Immature natural killer cell (primary cell): ENCODE results near the gene ZXDC. TPM values are rescaled to one million over a fixed set of nuclear protein-coding genes. Genes with fewer than 3 reads are reported as not detected.

ENCODE experiments used
- DNase-seq, 3 donors: peaks; one replicate each; pipeline ENCODE4 v3.0.0; 2022; ENCODE audit warnings: mixed read lengths in 1 of 3
- H3K27ac Mint-ChIP-seq, 6 donors: one replicate each; pipeline ENCODE4 v1.8.0; 2020; ENCODE audit warnings: mixed read lengths in 6 of 6, mild to moderate bottlenecking in 5 of 6, inconsistent platforms in 4 of 6, moderate library complexity in 3 of 6
- H3K27me3 Mint-ChIP-seq, 3 donors: one replicate each; pipeline ENCODE4 v1.8.0; 2020 to 2021; ENCODE audit warnings: low read depth in 3 of 3, mild to moderate bottlenecking in 3 of 3, mixed read lengths in 3 of 3, moderate library complexity in 3 of 3, inconsistent platforms in 1 of 3
- H3K36me3 Mint-ChIP-seq, 3 donors: one replicate each; pipeline ENCODE4 v1.8.0; 2020; ENCODE audit warnings: mixed read lengths in 3 of 3, inconsistent platforms in 2 of 3, mild to moderate bottlenecking in 2 of 3
- H3K4me1 Mint-ChIP-seq, 2 donors: one replicate each; pipeline ENCODE4 v1.8.0; 2020; ENCODE audit warnings: inconsistent platforms in 2 of 2, mild to moderate bottlenecking in 2 of 2, mixed read lengths in 2 of 2, moderate library complexity in 1 of 2
- H3K4me3 Mint-ChIP-seq, 5 donors: one replicate each; pipeline ENCODE4 v1.8.0; 2020; ENCODE audit warnings: mild to moderate bottlenecking in 5 of 5, mixed read lengths in 5 of 5, inconsistent platforms in 3 of 5, moderate library complexity in 3 of 5
- H3K9me3 Mint-ChIP-seq, 6 donors: one replicate each; pipeline ENCODE4 v1.8.0; 2020; ENCODE audit warnings: mild to moderate bottlenecking in 6 of 6, mixed read lengths in 6 of 6, inconsistent platforms in 4 of 6, moderate library complexity in 3 of 6
- polyA plus RNA-seq, 3 donors: library from polyadenylated mRNA; unstranded; fragments of 300-500 nt; fragmentation: Illumina TruSeq; gene quantifications; one replicate each; pipeline ENCODE4 v1.2.3, GENCODE V29; 2021

ZXDC gene
- polyA plus RNA-seq, 3 donors from 2014 or later = 9.6 to 17.2 (median 11.8) TPM

- Mint-ChIP-seq H3K27me3 (peaks cover 5 to 9% (median 7%) of the 10 kb centered on the region in 3 donors), H3K27ac (no peak within 1 kb of the TSS), H3K36me3 (no peaks in the 10 kb centered on the region), H3K4me1 (peaks cover 0 to 2% of the 10 kb centered on the region in 2 donors), H3K4me3 (no peak within 1 kb of the TSS), H3K9me3 (no peaks in the 10 kb centered on the region)
- DNase-seq = no peak
Observed at GRCh38 chr3:126394179-126394976, 81.3 kb downstream of the ZXDC start, which contains the start of gene CFAP100. Gene CFAP100, plus strand, starts transcription at chr3:126394909. Its CDS starts 1,092 bp downstream, at chr3:126396001.

- DNase-seq = no peak
- Mint-ChIP-seq H3K4me1 (peaks cover 0 to 2% of the 10 kb centered on the region in 2 donors), H3K36me3 (no peaks in the 10 kb centered on the region), H3K27me3 (peaks cover 5 to 10% (median 9%) of the 10 kb centered on the region in 3 donors), H3K4me3 (no peak overlapping the region), H3K27ac (no peak overlapping the region), H3K9me3 (no peaks in the 10 kb centered on the region)
Observed at GRCh38 chr3:126393563-126393962, 82.1 kb downstream of the ZXDC start.

DNA sequence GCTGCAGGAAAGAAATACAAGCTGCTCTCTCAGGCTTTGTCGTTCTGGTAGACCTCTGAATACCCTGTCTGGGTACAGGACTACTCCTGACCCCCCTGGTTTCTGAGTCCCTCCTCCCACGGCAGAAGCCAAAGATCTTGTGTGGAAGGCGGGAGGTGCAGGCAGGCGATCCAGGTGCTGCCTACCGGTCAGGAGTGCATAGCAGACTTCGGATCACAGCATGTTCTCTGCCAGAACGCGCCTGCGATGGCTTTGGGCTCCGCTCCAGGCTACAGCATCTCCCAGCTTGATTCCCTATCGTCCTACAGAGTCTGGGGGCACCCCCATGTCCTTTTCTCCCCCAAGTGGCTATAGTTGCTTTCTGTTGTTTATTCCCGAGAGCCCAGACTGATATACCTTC lies 83.4 kb downstream of the ZXDC start:
- no peak for DNase-seq
- H3K9me3 Mint-ChIP-seq = no peaks in the 10 kb centered on the region
- peaks cover 9 to 11% (median 11%) of the 10 kb centered on the region in 3 donors for H3K27me3 Mint-ChIP-seq
- no peaks in the 10 kb centered on the region for H3K36me3 Mint-ChIP-seq
- H3K4me3 Mint-ChIP-seq = no peak overlapping the region
- H3K27ac Mint-ChIP-seq = no peak overlapping the region
- peaks cover 0 to 2% of the 10 kb centered on the region in 2 donors for H3K4me1 Mint-ChIP-seq

DNA sequence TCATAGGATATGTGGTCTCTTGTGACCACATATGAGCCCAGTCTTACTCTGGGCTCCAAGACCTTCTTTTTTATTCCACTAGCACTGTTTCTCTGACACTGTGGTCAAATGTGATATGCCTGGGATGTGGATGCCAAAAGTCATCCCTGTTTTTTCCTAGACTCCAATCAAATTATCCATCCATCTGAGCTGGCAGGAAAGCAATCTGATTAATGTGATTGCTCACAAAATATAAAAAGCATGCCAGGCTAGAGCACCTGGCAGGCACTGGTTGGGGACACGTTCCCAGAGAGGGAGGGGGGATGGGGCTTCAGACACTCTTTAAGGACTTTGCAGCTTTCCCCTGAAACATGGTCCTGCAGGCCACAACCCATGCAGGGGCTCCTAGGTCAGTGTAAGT lies 84.1 kb downstream of the ZXDC start:
- DNase-seq = no peak
- H3K9me3 Mint-ChIP-seq = no peaks in the 10 kb centered on the region

GRCh38 chr3:126390751-126391150 lies 84.9 kb downstream of the ZXDC start:
- Mint-ChIP-seq H3K27ac (peak overlapping the region in 1 of 6 donors; percentile 25), H3K36me3 (no peaks in the 10 kb centered on the region), H3K27me3 (peaks cover 6 to 11% (median 11%) of the 10 kb centered on the region in 3 donors), H3K9me3 (no peaks in the 10 kb centered on the region), H3K4me3 (no peak overlapping the region), H3K4me1 (peaks cover 0 to 2% of the 10 kb centered on the region in 2 donors)
- DNase-seq = no peak

More for the DNA sequence above, 84.1 kb downstream of the ZXDC start:
- Mint-ChIP-seq H3K27ac (no peak overlapping the region), H3K4me3 (no peak overlapping the region), H3K27me3 (peaks cover 9 to 11% (median 11%) of the 10 kb centered on the region in 3 donors), H3K36me3 (no peaks in the 10 kb centered on the region), H3K4me1 (peaks cover 0 to 2% of the 10 kb centered on the region in 2 donors)

DNA sequence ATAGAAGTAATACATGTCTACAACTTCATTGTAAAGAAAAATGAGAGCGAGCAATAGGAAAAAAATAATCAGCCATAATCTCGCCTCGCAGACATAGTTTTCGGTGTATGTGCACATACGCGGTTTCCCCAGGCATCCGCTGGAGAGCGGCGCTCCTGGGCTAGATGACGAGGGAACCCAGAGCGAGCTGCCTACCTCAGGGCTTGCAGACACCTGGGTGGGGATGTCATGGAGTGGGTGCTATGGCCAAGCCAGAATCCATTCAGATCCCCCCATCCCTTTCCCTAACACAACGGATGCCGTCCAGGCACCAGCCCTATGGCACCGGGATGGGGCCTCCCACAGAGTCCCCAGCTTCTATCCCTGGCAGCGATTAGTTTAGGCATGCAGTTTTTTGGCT lies 85.5 kb downstream of the ZXDC start:
- no peaks in the 10 kb centered on the region for H3K36me3 Mint-ChIP-seq
- peaks cover 0 to 2% of the 10 kb centered on the region in 2 donors for H3K4me1 Mint-ChIP-seq
- no peak for DNase-seq
- no peak overlapping the region for H3K27ac Mint-ChIP-seq
- H3K4me3 Mint-ChIP-seq = no peak overlapping the region
- H3K9me3 Mint-ChIP-seq = no peaks in the 10 kb centered on the region
- peaks cover 6 to 11% (median 9%) of the 10 kb centered on the region in 3 donors for H3K27me3 Mint-ChIP-seq

DNA sequence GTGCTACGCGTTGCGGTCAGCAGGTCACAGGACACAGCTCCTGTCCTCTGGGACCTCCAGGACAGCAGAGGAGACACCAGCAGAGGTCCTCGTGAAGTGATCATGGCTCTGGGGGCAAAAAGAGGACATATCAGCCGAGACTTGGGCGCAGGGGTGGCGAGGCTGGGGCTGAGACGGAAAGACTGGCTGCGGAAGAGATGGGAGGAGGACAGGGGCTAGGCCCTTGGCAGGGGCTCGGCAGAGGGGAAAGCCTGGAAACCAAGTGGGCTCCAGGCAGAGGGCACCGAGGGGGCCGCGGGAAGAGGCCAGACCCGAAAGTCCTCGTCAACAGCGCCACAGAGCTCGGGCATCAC lies 85.9 kb downstream of the ZXDC start:
- no peak for DNase-seq
- Mint-ChIP-seq H3K9me3 (no peaks in the 10 kb centered on the region), H3K27me3 (peaks cover 6 to 11% (median 9%) of the 10 kb centered on the region in 3 donors), H3K36me3 (no peaks in the 10 kb centered on the region), H3K27ac (no peak overlapping the region), H3K4me3 (peak overlapping the region in 3 of 5 donors; percentile 6 to 33 (median 21)), H3K4me1 (peaks cover 0 to 2% of the 10 kb centered on the region in 2 donors)

GRCh38 chr3:126389112-126389793 lies 86.4 kb downstream of the ZXDC start:
- H3K27ac Mint-ChIP-seq = no peak overlapping the region
- H3K4me3 Mint-ChIP-seq = peak overlapping the region in 3 of 5 donors; percentile 6 to 33 (median 21)
- H3K4me1 Mint-ChIP-seq = peaks cover 0 to 2% of the 10 kb centered on the region in 2 donors
- H3K27me3 Mint-ChIP-seq = peaks cover 3 to 11% (median 10%) of the 10 kb centered on the region in 3 donors
- H3K9me3 Mint-ChIP-seq = no peaks in the 10 kb centered on the region
- peak; percentile 7 to 10 (median 7) for DNase-seq
- no peaks in the 10 kb centered on the region for H3K36me3 Mint-ChIP-seq

Other genes starting within 250 kb of the ZXDC start
- gene KLF15, start 118.5 kb downstream of the ZXDC start, polyA plus RNA-seq = not detected
- gene CFAP100, start 81.0 kb downstream of the ZXDC start, polyA plus RNA-seq = not detected
- not detected for gene UROC1, start 41.9 kb upstream of the ZXDC start, polyA plus RNA-seq
- under 1 TPM in 1 of 3 donors, not detected in 2; 0.67 TPM for gene CHST13, start 48.3 kb upstream of the ZXDC start, polyA plus RNA-seq
- gene C3orf22, start 83.0 kb upstream of the ZXDC start, polyA plus RNA-seq = not detected
- 1 to 10 TPM in 2 of 3 donors, not detected in 1; 1.4 to 3.5 TPM for gene TXNRD3, start 179.2 kb upstream of the ZXDC start, polyA plus RNA-seq
- 10 to 100 TPM in 1 of 3 donors, 1 to 10 TPM in 2; 9.7 to 12.9 (median 9.7) TPM for gene CHCHD6, start 228.3 kb upstream of the ZXDC start, polyA plus RNA-seq